ENCODE measurements around the gene CHID1.

- no peak for TF ChIP-seq CHD2 (IDR thresholded peaks at IDR 0.05; ENCODE audit: low read depth, low read length)
- no peak for TF ChIP-seq ZNF347 (CRISPR knock-in tag; IDR thresholded peaks at IDR 0.05; ENCODE audit: low read depth)
- TF ChIP-seq CREB3 (tag; conservative IDR thresholded peaks at IDR 0.05; ENCODE audit: low read depth), result no peak
- TF ChIP-seq EP300 (IDR thresholded peaks at IDR 0.05; ENCODE audit: low read length), result no peak
Observed at GRCh38 chr11:900545-900944, 10.1 kb downstream of the CHID1 start.
